SH-SY5Y (cell line): ENCODE data around the gene POMP.

ENCODE experiments used
- GATA2 ChIP-seq: IDR thresholded peaks from 2 replicates; pipeline ENCODE4 v1.6.1; 2011; ENCODE audit warnings: mild to moderate bottlenecking, low read depth, low read length
- GATA3 ChIP-seq: IDR thresholded peaks from 2 replicates; pipeline ENCODE4 v1.6.1; 2011; ENCODE audit warnings: low read depth, mild to moderate bottlenecking, low read length, moderate library complexity

DNA sequence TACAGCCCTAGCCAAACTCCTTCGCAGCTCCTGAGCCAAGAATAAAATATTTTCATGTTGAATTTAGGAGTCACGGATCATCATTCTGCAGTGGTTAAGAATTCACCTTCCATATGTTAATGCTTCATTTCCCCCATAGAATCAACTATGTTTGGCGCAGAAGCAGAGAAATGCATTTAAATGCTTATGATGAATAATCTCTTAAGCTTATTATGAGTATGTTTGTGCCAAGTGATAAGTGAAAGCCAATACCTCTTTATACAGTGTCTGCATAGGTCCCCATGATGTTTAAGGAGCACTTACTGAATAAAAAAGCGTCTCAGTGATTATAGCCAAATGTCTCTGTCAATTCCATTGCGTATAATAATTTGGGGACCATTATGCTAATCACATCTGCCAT, 32.7 kb upstream of the POMP start:
- no peak for TF ChIP-seq GATA2
- TF ChIP-seq GATA3, result no peak
